DMS153 treated with DMSO at 0.1 percent for 48 hours (cell line): Measurements from ENCODE around the gene DYNC1LI2.
A peak's percentile ranks its signal among the peaks of the same experiment; 100 is the strongest.
"Not testable (repeated sequence)": the region's sequence is repeated elsewhere in the genome, so short reads cannot be mapped to it uniquely, and the experiment has no call there.

ENCODE experiments used
- DNase-seq: peaks from one replicate; lab custom pipeline; 2025; ENCODE audit not compliant: unreplicated experiment; lab: John Stamatoyannopoulos, UW

DYNC1LI2 gene

DNA sequence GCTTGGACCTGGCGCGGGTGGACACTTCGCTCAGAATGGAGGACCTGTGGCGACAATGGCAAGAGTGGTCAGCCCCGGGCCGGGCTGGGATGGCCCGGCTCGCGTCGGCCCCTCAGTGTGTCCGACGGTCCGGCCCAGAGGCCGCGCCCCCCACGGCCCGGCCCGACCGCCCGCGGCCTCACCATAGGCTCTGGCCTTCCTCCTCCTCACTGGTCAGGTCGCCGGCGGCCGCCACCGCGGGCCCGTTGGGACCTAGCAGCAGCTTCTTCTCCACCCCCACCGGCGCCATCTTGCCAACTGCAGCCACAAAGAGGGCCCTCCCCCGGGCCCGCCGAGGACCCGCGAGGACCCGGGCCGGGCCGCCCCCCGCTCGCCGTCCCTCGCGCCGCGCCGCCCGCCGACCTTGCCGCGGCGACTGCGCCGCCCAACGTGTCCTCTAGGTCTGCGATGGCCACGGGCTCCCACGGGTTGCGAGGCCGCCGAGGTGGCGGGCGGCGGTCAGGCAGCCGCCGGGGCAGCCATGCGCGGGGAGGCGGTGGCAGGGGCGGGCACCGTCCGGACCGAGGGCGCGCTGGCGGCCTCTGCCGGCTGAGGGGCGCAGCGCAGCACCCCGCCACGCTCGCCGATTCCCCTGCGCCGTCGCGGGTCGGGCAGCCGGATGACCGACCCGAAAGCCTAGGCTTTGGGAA lies at the start of gene DYNC1LI2:
Gene DYNC1LI2, minus strand, starts transcription at position 307 of the 689 bp plus-strand sequence. Its CDS starts 18 bp downstream, at position 289.
- DNase-seq = peak; percentile 62

- no peak for DNase-seq
These were observed 49.4 kb upstream of the DYNC1LI2 start for GRCh38 chr16:66800856-66801255.

GRCh38 chr16:66798161-66798560 lies 46.8 kb upstream of the DYNC1LI2 start:
- no peak for DNase-seq

GRCh38 chr16:66793984-66794383 lies 42.6 kb upstream of the DYNC1LI2 start:
- not testable (repeated sequence) for DNase-seq

DNA sequence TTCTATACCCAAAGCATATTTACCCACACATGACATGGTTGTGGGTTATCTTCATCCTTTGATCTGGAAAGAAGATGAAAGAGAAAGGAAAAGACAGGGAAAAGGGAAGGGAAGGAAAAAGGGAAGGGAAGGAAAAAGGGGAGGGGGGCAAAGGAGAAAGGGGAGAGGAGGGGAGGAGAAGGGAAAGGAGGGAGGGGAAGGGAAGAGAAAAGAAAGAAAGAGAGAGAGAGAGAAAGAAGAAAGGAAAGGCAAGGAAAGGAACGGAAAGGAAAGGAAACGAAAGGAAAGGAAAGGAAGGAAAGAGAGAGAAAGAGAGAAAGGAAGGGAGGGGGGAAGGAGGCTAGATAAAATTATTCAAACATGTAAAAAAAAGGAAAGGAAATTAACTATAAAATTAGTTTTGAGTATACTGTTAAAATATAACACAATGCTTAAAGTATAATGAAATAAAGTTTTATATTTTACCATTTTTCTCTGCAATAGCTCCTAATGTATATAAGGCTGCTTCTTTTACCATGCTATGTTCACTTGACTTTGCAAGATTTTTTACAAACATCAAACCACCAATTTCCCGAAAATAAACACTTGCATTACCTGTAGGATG lies 38.8 kb upstream of the DYNC1LI2 start:
- DNase-seq = no peak

DNA sequence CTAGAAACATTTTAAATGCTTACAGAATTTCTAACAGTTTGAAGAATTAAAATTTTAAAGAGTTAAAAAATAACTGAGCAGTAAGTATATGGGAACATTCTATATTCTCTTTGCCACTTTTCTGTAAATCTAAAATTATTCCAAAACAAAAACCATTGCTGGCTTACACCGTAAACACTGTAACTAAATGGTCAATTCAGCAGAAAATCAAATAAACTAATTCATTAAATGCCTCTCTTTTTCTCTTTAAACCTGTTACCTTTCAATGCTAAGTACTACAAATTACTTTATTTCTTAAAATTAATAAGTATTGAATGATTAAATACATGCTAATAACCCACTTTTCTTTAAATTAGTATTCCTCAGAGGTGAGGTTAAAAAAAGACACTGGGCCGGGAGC lies 36.0 kb upstream of the DYNC1LI2 start:
- no peak for DNase-seq

DNA sequence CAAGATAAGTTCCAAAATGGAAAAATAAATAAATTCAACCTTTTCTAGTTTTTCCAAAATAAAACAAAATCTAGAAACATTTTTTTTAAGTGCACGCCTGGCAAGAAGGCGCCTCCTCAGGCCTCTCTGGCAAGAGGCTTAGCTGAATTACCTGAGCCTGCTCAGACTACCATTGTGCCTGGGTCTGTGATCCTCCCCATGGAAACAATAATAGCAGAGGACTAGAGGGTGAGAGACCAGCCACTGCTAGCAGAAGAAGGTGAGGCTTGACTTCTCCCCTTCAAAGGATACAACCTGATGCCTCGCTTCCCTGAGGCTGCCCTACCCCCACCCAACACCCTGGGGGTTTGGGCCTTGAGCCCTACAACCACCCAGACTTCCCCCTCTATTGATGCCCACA lies 35.1 kb upstream of the DYNC1LI2 start:
- DNase-seq = no peak

GRCh38 chr16:66776457-66776856 lies 25.0 kb upstream of the DYNC1LI2 start:
- no peak for DNase-seq

DNA sequence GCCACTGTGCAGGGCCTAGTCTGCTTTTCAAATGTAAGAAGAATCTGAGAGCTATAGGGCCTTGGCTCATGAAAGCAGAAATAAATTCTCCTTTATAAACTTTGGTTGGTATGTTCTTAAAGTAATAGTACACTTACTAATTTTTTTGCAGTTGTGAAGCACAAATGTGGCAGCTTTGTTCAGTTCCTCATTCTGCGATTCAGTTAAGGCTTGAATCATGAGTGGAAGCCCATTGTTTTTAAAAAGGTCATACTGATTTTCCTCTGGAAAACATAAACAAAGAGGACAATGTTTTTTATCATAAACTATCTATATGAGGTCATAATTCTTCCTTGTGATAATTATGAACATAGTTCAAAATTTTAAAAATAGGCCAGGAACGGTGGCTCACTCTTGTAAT lies 23.6 kb upstream of the DYNC1LI2 start:
- no peak for DNase-seq

GRCh38 chr16:66758086-66758485 lies 6.7 kb upstream of the DYNC1LI2 start:
- DNase-seq = no peak

DNA sequence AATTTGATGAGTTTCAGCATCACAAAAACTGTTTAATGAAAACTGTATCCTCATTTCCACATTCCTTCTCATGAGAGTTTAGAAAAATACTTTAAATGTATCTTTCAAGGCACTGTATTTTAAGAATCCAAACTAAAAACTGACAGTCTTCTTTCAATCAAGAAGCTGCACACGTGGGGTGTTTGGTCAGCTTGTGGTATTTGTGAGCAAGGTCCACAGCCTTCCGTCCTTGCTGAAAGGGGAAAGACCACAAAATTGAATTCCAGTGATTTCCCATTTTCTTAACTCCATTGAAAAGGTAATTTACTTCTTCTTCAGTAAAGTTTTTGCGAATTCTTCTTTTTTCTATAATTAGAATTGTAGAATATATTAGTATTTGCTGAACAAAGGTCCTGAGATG lies 3.4 kb upstream of the DYNC1LI2 start:
- DNase-seq = no peak

DNA sequence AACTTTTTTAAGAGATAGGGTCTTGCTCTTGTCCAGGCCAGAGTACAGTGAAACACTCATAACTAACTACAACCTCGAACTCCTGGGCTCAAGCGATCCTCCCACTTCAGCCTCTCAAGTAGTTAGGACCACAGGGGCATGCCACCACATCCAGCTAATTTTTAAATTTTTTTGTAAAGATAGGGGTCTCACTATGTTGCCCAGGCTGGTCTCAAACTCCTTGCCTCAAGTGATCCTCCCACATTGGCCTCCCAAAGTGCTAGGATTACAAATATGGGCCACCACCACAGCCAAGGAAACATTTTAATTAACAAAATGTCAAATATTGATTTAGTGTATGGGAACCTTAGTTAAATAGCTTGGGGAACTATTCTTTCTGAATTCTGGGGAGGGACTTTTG lies 2.8 kb upstream of the DYNC1LI2 start:
- no peak for DNase-seq

GRCh38 chr16:66752958-66753357 lies 1.5 kb upstream of the DYNC1LI2 start:
- DNase-seq = no peak

DNA sequence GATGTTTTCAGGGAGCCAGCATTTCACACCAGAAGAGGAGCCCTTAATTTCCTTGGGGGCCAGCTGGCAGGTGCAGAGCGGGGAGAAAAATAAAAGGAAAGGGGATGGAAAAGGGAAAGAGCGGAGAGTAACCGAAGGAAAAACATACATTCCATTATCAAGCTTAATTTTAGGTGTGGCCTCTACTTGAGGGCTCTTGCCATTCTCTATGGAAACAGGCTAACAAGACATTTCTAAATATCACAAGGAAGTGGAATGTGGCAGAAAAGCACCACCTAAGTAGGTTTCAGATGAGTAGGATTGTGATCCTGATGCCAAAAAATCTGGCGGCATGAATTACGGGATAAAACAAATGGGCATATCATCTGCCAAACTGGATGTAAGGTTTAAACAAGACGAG lies 970 bp upstream of the DYNC1LI2 start:
- no peak for DNase-seq

DNA sequence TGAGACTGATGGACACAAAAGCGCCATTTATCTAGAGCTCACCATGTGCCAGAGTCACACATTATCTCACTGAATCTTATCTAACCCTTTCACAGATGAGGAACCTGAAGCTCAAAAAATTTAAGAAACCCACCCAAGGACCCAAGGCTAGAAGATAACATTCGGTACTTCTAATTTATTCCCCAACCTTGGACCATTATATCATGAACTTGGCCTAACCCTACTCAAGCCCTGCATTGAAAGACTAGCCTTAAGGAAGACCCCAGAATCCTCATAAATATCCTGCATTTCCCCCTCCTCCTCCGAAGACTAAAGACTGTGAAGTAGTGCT lies 548 bp upstream of the DYNC1LI2 start:
- no peak for DNase-seq

- no peak for DNase-seq
These were observed 431 bp downstream of the DYNC1LI2 start for GRCh38 chr16:66751053-66751302.

GRCh38 chr16:66750279-66751052 lies 943 bp downstream of the DYNC1LI2 start:
- no peak for DNase-seq

GRCh38 chr16:66746682-66747081 lies 4.7 kb downstream of the DYNC1LI2 start:
- DNase-seq = no peak

DNA sequence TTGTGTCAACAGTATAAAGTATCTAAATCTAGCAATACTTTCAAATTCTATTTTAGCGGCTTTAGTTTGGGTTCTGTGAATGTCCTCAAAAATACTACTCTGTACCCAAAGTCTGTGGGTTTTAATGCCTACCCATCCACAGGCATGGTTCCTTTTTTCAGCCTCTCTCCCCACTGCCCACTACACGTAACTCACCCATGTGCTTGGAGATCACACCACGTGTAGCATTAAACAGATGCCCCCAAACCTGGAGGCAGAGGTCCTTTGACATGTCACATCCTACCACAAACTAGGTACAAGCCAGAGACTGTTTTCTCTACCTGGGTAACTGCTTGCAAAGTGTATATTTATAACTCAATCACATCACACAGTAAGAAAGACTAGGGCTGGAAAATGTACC lies 5.4 kb downstream of the DYNC1LI2 start:
- DNase-seq = no peak

GRCh38 chr16:66741950-66742808 lies 9.2 kb downstream of the DYNC1LI2 start:
- DNase-seq = no peak

GRCh38 chr16:66741169-66741900 lies 10.1 kb downstream of the DYNC1LI2 start:
- DNase-seq = peak; percentile 25
